GM08714 (cell line): ENCODE results near the gene TTLL10.

Experiments
- H3K4me3 ChIP-seq: fragments of 200-500 bp; sonication (Bioruptor generic); 2 replicates; pipeline ENCODE4 v1.5.1; 2014; ENCODE audit warnings: mild to moderate bottlenecking, low read length, inconsistent platforms
- ZNF274 ChIP-seq: IDR thresholded peaks from 2 replicates; pipeline ENCODE4 v1.6.1; 2012; ENCODE audit warnings: mild to moderate bottlenecking, low read depth, low read length

TTLL10 gene

GRCh38 chr1:1242461-1243265 lies 69.0 kb downstream of the TTLL10 start:
- no peak for TF ChIP-seq ZNF274

GRCh38 chr1:1243266-1243660 lies 69.6 kb downstream of the TTLL10 start:
- no peak for TF ChIP-seq ZNF274

More at GRCh38 chr1:1242461-1243265, 69.0 kb downstream of the TTLL10 start:
- no peak overlapping the region for H3K4me3 ChIP-seq

GRCh38 chr1:1243807-1244191 lies 70.1 kb downstream of the TTLL10 start:
- no peak overlapping the region for H3K4me3 ChIP-seq
- TF ChIP-seq ZNF274, result no peak

More at GRCh38 chr1:1243266-1243660, 69.6 kb downstream of the TTLL10 start:
- no peak overlapping the region for H3K4me3 ChIP-seq

DNA sequence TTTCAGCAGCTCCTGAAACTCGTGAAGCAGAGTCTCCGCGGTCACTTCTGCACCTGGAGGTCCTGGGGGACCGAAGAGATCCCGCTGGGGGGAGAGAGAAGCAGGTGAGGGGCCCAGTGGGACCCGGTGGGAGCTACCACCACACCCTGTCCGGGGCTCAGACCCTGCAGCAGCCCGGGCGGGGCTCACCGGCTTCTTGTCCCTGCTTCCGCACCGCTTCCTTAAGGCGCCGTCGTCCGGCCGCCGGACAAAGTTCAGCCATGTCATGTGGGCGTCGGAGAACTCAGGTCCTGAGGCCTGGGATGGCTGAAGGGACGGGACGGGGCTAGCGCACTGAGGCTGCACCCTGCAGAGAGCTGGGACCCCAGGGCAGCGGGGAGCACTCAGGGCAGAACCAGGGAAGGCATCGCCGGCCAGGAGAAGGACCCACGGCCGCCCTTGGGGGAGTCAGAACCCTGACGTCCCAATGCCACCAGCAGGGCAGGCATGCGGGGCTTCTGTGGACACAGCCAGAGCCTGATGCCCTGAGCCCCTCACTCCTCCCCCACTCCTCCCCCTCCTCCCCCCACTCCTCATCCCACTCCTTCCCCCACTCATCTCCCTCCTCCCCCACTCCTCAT lies 70.6 kb downstream of the TTLL10 start:
- TF ChIP-seq ZNF274, result no peak

DNA sequence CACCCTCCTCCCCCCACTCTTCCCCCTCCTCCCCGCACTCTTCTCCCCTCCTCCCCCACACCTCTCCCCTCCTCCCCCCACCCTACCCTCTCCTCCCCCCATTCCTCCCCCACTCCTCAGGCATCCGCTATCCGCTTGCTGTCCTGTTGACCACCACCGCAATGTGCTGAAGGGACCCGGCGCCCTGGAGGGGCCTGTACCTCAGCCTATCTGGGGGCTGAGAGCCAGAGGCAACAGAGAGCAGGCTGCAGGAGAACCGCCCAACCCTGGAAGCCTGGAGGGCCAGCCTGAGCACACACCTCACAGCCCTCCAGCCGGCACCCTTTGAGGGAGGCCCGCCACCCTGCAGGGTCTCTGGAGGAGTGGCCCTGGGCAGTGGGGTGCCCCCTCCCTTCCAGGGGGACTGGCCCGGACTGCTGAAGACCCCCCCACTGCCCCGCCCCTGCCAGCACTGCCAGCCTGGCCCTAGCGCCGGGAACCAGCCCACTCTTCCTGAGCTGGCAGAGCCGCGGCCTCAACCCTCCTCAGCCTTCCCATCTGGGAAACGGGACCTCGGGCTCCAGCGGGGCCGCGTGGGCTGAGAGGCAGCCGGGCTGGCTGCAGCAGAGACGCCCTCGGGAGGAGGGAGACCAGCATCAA lies 71.6 kb downstream of the TTLL10 start:
- no peak overlapping the region for H3K4me3 ChIP-seq
- no peak for TF ChIP-seq ZNF274

More for the DNA sequence above, 70.6 kb downstream of the TTLL10 start:
- no peak overlapping the region for H3K4me3 ChIP-seq

- no peak overlapping the region for H3K4me3 ChIP-seq
- no peak for TF ChIP-seq ZNF274
Observed at GRCh38 chr1:1245817-1246576, 72.3 kb downstream of the TTLL10 start.

DNA sequence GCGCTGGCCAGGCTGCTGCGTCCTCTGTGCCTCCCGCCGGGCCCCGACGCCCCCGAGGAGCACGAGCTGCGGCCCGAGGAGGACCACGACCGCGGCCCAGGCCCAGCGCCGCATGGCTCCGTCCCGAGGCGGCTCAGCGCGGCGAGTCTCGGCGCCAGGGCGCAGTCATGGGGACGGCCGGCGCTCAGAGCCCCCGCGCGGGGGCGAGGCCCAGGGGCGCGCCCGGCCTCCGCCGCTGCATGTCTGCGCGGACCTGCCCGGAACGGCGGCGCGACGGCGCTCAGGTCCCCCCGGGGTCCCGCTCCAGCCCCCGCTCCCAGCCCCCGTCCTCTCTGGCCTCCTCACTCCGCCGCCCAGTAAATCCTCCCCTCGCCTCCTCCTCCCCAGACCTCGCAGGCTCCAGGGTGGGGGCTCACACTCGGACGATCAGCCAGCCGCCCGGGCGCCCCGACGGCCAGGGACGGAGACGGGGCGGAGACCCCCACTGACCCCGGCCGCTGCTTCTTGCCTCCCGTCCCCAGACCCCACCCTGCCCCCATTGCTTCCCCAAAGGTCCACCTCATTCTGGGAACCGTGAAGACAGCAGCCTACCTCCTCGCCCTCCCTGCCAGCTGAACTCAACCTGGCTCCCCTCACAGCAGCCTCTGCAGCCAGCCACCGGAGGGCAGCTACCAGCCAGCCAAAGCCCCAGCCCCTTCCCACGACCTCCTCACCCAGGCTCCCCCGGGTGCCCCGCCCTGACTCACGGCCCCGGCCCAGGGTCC lies 73.1 kb downstream of the TTLL10 start, which contains the start of gene C1QTNF12:
C1QTNF12 (minus strand) TSS at position 146 of the 764 bp plus-strand sequence; CDS start at position 114, 32 bp downstream.
- H3K4me3 ChIP-seq, result no peak within 1 kb of the TSS
- no peak for TF ChIP-seq ZNF274

DNA sequence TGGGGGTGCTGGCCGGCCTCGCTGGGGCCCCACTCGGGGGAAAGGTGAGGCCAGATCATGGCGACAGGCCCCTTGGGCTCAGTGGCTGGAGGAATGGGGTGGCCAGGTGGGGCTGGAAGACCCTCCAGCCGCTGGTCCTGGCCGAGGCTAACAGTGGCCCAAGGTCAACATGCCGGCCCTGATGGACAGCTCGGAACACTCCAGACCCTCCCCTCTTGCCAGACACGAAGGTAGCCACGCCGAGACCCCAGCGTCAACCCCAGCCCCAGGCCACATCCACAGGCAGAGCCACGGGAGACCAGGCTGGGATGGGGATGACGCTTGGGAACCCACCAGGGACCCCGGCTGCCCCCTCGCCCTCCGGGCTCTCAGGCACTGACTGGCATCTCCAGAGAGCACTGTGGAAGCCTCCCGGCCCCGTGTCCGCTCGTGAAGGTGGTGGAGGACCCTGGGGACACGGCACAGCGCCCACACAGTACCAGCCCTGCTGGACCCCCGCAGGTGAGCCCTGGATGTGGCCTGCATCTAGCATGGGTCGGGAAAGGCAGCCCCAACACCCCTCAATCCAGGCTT lies 73.7 kb downstream of the TTLL10 start:
- H3K4me3 ChIP-seq, result no peak overlapping the region
- TF ChIP-seq ZNF274, result no peak
